Hindlimb muscle (tissue), 1 donor: ENCODE measurements around the gene RNF40. TPM values are rescaled to one million over a fixed set of nuclear protein-coding genes. Genes with fewer than 3 reads are reported as not detected.

Source experiments
- DNase-seq: peaks from one replicate; pipeline ENCODE4 v3.0.0-alpha.2; 2013
- polyA plus RNA-seq: library from polyadenylated mRNA; unstranded; fragments of 120-200 nt; gene quantifications from one replicate; pipeline ENCODE4 v1.2.1, GENCODE V29; 2013; ENCODE audit not compliant: insufficient read length

RNF40 gene
- polyA plus RNA-seq, 1 donor, result 52.3 TPM

- DNase-seq, result no peak
Measured at GRCh38 chr16:30740364-30741251, 21.5 kb upstream of the RNF40 start.

GRCh38 chr16:30741461-30741914, 20.6 kb upstream of the RNF40 start:
- DNase-seq, result no peak

- DNase-seq, result no peak
Measured at GRCh38 chr16:30743716-30744115, 18.4 kb upstream of the RNF40 start.

GRCh38 chr16:30744183-30744582, 17.9 kb upstream of the RNF40 start:
- peak; percentile 82 for DNase-seq

- DNase-seq, result no peak
Measured at GRCh38 chr16:30745082-30745481, 17.0 kb upstream of the RNF40 start.

- no peak for DNase-seq
Measured at GRCh38 chr16:30746638-30747175, 15.4 kb upstream of the RNF40 start.

GRCh38 chr16:30747331-30747730, 14.8 kb upstream of the RNF40 start:
- no peak for DNase-seq

GRCh38 chr16:30747799-30748633, 14.1 kb upstream of the RNF40 start, which contains the start of gene PHKG2:
Gene PHKG2 (plus strand): TSS chr16:30748425. CDS start chr16:30748821, 396 bp downstream.
- peak; percentile 100 for DNase-seq

GRCh38 chr16:30748634-30749445, 13.3 kb upstream of the RNF40 start:
- no peak for DNase-seq

- no peak for DNase-seq
Measured at GRCh38 chr16:30750201-30750600, 11.9 kb upstream of the RNF40 start.

GRCh38 chr16:30750876-30751465, 11.2 kb upstream of the RNF40 start:
- DNase-seq, result no peak

- no peak for DNase-seq
Measured at GRCh38 chr16:30753596-30753995, 8.5 kb upstream of the RNF40 start.

GRCh38 chr16:30755955-30756780, 6.0 kb upstream of the RNF40 start:
- no peak for DNase-seq

- DNase-seq, result no peak
Measured at GRCh38 chr16:30756781-30757100, 5.4 kb upstream of the RNF40 start.

GRCh38 chr16:30757316-30757715, 4.8 kb upstream of the RNF40 start:
- DNase-seq, result no peak

- no peak for DNase-seq
Measured at GRCh38 chr16:30758988-30759491, 3.1 kb upstream of the RNF40 start.

GRCh38 chr16:30760001-30760559, 2.0 kb upstream of the RNF40 start:
- no peak for DNase-seq

GRCh38 chr16:30760577-30761426, 1.3 kb upstream of the RNF40 start:
- no peak for DNase-seq

- DNase-seq, result no peak
Measured at GRCh38 chr16:30761427-30761927, 645 bp upstream of the RNF40 start.
